Measurements from ENCODE around the gene UBE2B.

- TF ChIP-seq CTCF (IDR thresholded peaks at IDR 0.05; ENCODE audit: insufficient read depth, low read length) (no peak), POLR2AphosphoS5 (IDR thresholded peaks at IDR 0.05; ENCODE audit: low read depth) (no peak), SPI1 (IDR thresholded peaks at IDR 0.05; ENCODE audit: borderline replicate concordance, low read depth) (no peak), REST (IDR thresholded peaks at IDR 0.05; ENCODE audit: insufficient replicate concordance, low read depth) (no peak), GABPA (IDR thresholded peaks at IDR 0.05; ENCODE audit: low read depth) (no peak)
These were observed 60.8 kb downstream of the UBE2B start for GRCh38 chr5:134432174-134432573.
